GM20000 (cell line): ENCODE results near the gene STRA8.

Experiments
- DNase-seq: peaks from one replicate; pipeline ENCODE4 v3.0.0; 2012; ENCODE audit warnings: low spot score
- CTCF ChIP-seq: IDR thresholded peaks from 2 replicates; pipeline ENCODE4 v1.5.1; 2012; ENCODE audit warnings: mild to moderate bottlenecking, control low read depth; ENCODE audit errors: extremely low read depth, missing control alignments

STRA8 gene

GRCh38 chr7:135285547-135286233 is 52.1 kb downstream of the STRA8 start:
- DNase-seq, result no peak
- TF ChIP-seq CTCF, result no peak

- no peak for DNase-seq
- TF ChIP-seq CTCF, result no peak
These were observed 53.2 kb downstream of the STRA8 start for GRCh38 chr7:135286876-135287275.

GRCh38 chr7:135290594-135290993 is 57.0 kb downstream of the STRA8 start:
- TF ChIP-seq CTCF, result no peak
- no peak for DNase-seq

- TF ChIP-seq CTCF, result no peak
- no peak for DNase-seq
These were observed 58.2 kb downstream of the STRA8 start for GRCh38 chr7:135291809-135292253.

GRCh38 chr7:135299235-135299634 is 65.6 kb downstream of the STRA8 start:
- no peak for TF ChIP-seq CTCF
- DNase-seq, result no peak

- no peak for DNase-seq
- TF ChIP-seq CTCF, result no peak
These were observed 67.5 kb downstream of the STRA8 start for GRCh38 chr7:135300913-135301765.
